Progenitor cell of endocrine pancreas (in vitro differentiated cells): ENCODE results near the gene AP1AR. TPM values are rescaled to one million over a fixed set of nuclear protein-coding genes. Genes with fewer than 3 reads are reported as not detected.
A peak's percentile ranks its signal among the peaks of the same experiment; 100 is the strongest.

Source experiments
- DNase-seq: peaks from one replicate; pipeline ENCODE4 v3.0.0; 2021; ENCODE audit warnings: low spot score; ENCODE audit not compliant: unreplicated experiment
- H3K27ac Mint-ChIP-seq: 2 replicates; pipeline ENCODE4 v1.8.0; 2021; ENCODE audit warnings: mild to moderate bottlenecking, moderate library complexity, mixed read lengths
- H3K27me3 Mint-ChIP-seq: 2 replicates; pipeline ENCODE4 v1.8.0; 2021; ENCODE audit warnings: mixed read lengths
- H3K36me3 Mint-ChIP-seq: 2 replicates; pipeline ENCODE4 v1.8.0; 2022; ENCODE audit warnings: mixed read lengths; ENCODE audit not compliant: insufficient read depth
- H3K4me1 Mint-ChIP-seq: 2 replicates; pipeline ENCODE4 v1.8.0; 2021; ENCODE audit warnings: low read depth, mixed read lengths
- H3K4me3 Mint-ChIP-seq: 2 replicates; pipeline ENCODE4 v1.8.0; 2021; ENCODE audit warnings: low read depth, mild to moderate bottlenecking, moderate library complexity, mixed read lengths
- H3K9me3 Mint-ChIP-seq: 2 replicates; pipeline ENCODE4 v1.8.0; 2021; ENCODE audit warnings: low read depth, mixed read lengths
- CTCF ChIP-seq: fragments of 200-600 bp; sonication (generic); IDR thresholded peaks from one replicate; pipeline ENCODE4 v1.5.0; 2021; ENCODE audit warnings: antibody characterized with exemption, mild to moderate bottlenecking; ENCODE audit not compliant: unreplicated experiment
- total RNA-seq: library from RNA; stranded (reverse); gene quantifications from 2 replicates; pipeline ENCODE4 v1.2.1, GENCODE V29; 2021

Gene AP1AR
- total RNA-seq, 1 donor from 2014 or later: 17.0 TPM

- Mint-ChIP-seq H3K9me3 (no peaks in the 10 kb centered on the region), H3K27me3 (no peaks in the 10 kb centered on the region), H3K36me3 (peaks cover 8% of the 10 kb centered on the region), H3K4me1 (peaks cover 20% of the 10 kb centered on the region), H3K27ac (peak overlapping the region; percentile 95), H3K4me3 (peak overlapping the region; percentile 89)
- TF ChIP-seq CTCF: no peak
- DNase-seq: no peak
Observed at GRCh38 chr4:112284662-112285411, 53.2 kb downstream of the AP1AR start.

GRCh38 chr4:112287258-112287989, 55.8 kb downstream of the AP1AR start:
- peaks cover under 1% of the 10 kb centered on the region for H3K36me3 Mint-ChIP-seq
- H3K4me3 Mint-ChIP-seq: peak overlapping the region; percentile 28
- peaks cover 20% of the 10 kb centered on the region for H3K4me1 Mint-ChIP-seq
- H3K27ac Mint-ChIP-seq: no peak overlapping the region
- no peaks in the 10 kb centered on the region for H3K9me3 Mint-ChIP-seq
- DNase-seq: no peak
- TF ChIP-seq CTCF: no peak
- no peaks in the 10 kb centered on the region for H3K27me3 Mint-ChIP-seq

GRCh38 chr4:112288455-112288854, 56.9 kb downstream of the AP1AR start:
- no peaks in the 10 kb centered on the region for H3K36me3 Mint-ChIP-seq
- no peak overlapping the region for H3K27ac Mint-ChIP-seq
- peaks cover 2% of the 10 kb centered on the region for H3K27me3 Mint-ChIP-seq
- H3K9me3 Mint-ChIP-seq: no peaks in the 10 kb centered on the region
- H3K4me3 Mint-ChIP-seq: no peak overlapping the region
- no peak for TF ChIP-seq CTCF
- H3K4me1 Mint-ChIP-seq: peaks cover 13% of the 10 kb centered on the region
- DNase-seq: no peak

GRCh38 chr4:112289407-112290253, 58.0 kb downstream of the AP1AR start:
- TF ChIP-seq CTCF: no peak
- Mint-ChIP-seq H3K4me3 (no peak overlapping the region), H3K9me3 (no peaks in the 10 kb centered on the region), H3K27ac (no peak overlapping the region), H3K4me1 (peaks cover 3% of the 10 kb centered on the region), H3K36me3 (no peaks in the 10 kb centered on the region), H3K27me3 (peaks cover 2% of the 10 kb centered on the region)
- no peak for DNase-seq

DNA sequence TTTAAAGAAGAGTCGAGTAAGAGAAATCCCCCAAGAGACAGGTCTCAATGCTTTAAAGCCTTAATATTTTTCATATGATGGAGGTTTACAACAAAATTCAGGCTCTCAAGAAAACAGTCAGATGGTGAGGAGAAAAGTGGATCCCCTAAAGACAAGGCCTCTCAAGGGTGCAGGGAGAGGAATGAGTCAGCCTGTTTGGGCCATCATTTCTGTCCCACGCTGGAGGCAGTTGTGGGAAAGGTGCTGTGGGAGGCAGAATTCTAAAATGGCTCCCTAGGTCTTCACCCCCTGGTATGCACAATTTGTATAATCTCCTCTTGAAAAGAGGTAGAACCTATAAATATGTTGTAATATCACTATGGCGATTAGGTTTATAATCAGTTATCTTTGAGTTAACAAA, 58.8 kb downstream of the AP1AR start:
- H3K4me3 Mint-ChIP-seq: no peak overlapping the region

More for the DNA sequence above, 58.8 kb downstream of the AP1AR start:
- no peak for TF ChIP-seq CTCF
- H3K4me1 Mint-ChIP-seq: no peaks in the 10 kb centered on the region
- no peaks in the 10 kb centered on the region for H3K9me3 Mint-ChIP-seq
- DNase-seq: no peak
- H3K27me3 Mint-ChIP-seq: peaks cover 2% of the 10 kb centered on the region
- H3K27ac Mint-ChIP-seq: no peak overlapping the region
- H3K36me3 Mint-ChIP-seq: no peaks in the 10 kb centered on the region
